ENCODE results near the gene SPINK7.
"Not testable (repeated sequence)": the region's sequence is repeated elsewhere in the genome, so short reads cannot be mapped to it uniquely, and the experiment has no call there.

The SPINK7 gene

DNA sequence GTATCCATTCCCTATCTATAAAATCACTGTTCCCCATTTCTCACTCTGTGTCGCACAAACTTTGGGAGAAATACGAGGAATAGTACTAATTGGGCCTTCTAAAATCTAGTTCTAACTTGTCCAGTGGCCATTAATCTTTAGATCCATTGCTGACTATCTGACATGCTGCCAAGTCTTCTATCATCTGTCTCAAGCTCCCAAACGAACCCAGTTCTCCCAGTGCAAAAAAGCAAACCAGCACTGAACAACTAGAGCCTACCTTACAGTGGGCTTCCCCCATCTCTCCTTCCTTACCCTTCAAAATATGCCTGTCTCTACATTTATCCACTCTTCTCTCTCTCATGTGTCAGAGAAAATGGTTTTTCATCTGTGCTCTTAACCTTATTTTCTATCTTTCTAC, 3.2 kb upstream of the SPINK7 start:
- no peak overlapping the region for H3K4me3 ChIP-seq (ENCODE audit: low read depth, low read length)
- TF ChIP-seq CTCF (IDR thresholded peaks at IDR 0.05; ENCODE audit: low read depth, low read length): no peak

DNA sequence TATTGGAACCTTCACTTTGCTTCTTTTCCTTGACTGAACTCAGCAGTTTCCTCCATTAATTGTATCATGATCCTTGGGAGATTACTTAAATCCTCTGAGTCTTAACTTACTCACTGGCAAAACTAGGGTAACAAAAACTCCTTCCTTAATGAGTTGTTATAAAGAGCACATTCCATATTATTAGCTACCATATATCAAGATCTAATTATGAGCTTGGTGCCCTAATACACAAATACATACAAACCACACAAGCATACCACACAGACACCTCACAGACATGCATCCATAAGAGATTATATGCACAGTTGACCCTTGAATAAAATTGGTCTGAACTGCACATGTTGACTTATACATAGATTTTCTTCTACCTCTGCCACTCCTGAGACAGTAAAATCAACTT, 2.5 kb upstream of the SPINK7 start:
- TF ChIP-seq CTCF (IDR thresholded peaks at IDR 0.05; ENCODE audit: low read depth, low read length): no peak
- no peak overlapping the region for H3K4me3 ChIP-seq (ENCODE audit: low read depth, low read length)

- no peak for TF ChIP-seq CTCF (IDR thresholded peaks at IDR 0.05; ENCODE audit: low read depth, low read length)
- no peak overlapping the region for H3K4me3 ChIP-seq (ENCODE audit: low read depth, low read length)
Observed at GRCh38 chr5:148311484-148311883, 739 bp upstream of the SPINK7 start.

DNA sequence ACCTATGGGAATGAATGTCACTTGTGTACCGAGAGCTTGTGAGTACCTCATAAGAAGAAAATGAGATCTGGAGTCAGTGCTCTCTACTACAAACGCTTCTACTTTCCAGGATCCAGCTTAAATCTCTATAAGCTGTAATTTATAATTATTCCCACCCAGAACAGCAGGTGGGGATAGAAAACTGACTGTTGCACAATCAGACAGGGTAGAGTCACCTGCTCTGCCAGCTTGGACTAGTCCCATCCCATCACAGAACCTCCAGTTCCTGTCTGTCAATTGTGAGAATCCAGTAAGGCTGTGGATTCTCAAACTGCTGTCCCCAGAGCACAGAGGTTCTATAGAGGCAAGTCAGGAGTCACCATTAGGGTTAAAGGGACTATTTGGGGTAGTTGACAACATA, 2.0 kb downstream of the SPINK7 start:
- TF ChIP-seq CTCF (IDR thresholded peaks at IDR 0.05; ENCODE audit: low read depth, low read length): no peak
- H3K4me3 ChIP-seq (ENCODE audit: low read depth, low read length): no peak overlapping the region

GRCh38 chr5:148314731-148315130, 2.5 kb downstream of the SPINK7 start:
- TF ChIP-seq CTCF (IDR thresholded peaks at IDR 0.05; ENCODE audit: low read depth, low read length): no peak
- no peak overlapping the region for H3K4me3 ChIP-seq (ENCODE audit: low read depth, low read length)

GRCh38 chr5:148320011-148320963, 8.1 kb downstream of the SPINK7 start:
- not testable (repeated sequence) for H3K4me3 ChIP-seq (ENCODE audit: low read depth, low read length)

DNA sequence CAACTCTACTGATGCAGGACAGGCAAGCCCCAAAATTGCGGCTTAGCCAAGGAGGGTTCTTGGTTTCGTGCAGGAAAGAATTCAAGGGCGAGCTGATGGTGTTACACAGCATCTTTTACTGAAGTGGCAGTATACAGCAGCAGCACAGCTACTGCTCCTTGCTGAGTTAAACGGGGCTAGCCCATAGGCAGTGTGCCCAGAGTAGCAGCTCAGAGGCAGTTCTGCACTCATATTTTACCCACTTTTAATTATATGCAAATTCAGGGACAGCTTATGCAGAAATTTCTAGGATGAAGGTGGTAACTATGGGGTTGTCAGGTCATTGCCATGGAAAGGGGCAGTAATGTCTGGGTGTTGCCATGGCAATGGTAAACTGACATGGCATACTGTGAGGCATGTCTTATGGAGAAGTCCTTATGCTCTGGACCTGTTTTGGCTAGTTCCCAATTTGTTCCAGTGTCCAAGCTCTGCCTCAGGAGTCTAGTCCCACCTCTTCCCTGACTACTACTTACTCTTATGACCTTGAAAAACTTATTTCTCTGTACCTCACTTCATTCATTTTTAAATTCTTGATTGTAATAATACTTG, 21.1 kb downstream of the SPINK7 start:
- H3K4me3 ChIP-seq (ENCODE audit: low read depth, low read length): no peak overlapping the region
- TF ChIP-seq CTCF (IDR thresholded peaks at IDR 0.05; ENCODE audit: low read depth, low read length): no peak

Data from WI38 (cell line).